ENCODE data around the gene FGL2. TPM values are rescaled to one million over a fixed set of nuclear protein-coding genes. Genes with fewer than 3 reads are reported as not detected.

FGL2 gene
- total RNA-seq, 1 donor: 39.3 TPM

Other genes starting within 250 kb of the FGL2 start
- gene SPDYE17, start 167.5 kb downstream of the FGL2 start, total RNA-seq (ENCODE audit: low replicate concordance): not detected in 2 replicates
- gene SPDYE18, start 137.3 kb downstream of the FGL2 start, total RNA-seq (ENCODE audit: low replicate concordance): not detected in 2 replicates
- gene CCDC146, start 77.2 kb downstream of the FGL2 start, total RNA-seq (ENCODE audit: low replicate concordance): 1.4 and 2.0 TPM in 2 replicates
- 3.2 and 3.5 TPM in 2 replicates for gene GSAP, start 216.5 kb upstream of the FGL2 start, total RNA-seq (ENCODE audit: low replicate concordance)